ENCODE results near the gene EYA3.

GRCh38 chr1:28028873-28029654, 59.3 kb downstream of the EYA3 start:
- TF ChIP-seq CTCF (IDR thresholded peaks at IDR 0.05), result no peak
- no peak for TF ChIP-seq EP300 (IDR thresholded peaks at IDR 0.05)

Measured in gastroesophageal sphincter (tissue), 3 donors.